ENCODE measurements around the gene CALML4.
"Not testable (repeated sequence)": the region's sequence is repeated elsewhere in the genome, so short reads cannot be mapped to it uniquely, and the experiment has no call there.

CALML4 gene, protein sequence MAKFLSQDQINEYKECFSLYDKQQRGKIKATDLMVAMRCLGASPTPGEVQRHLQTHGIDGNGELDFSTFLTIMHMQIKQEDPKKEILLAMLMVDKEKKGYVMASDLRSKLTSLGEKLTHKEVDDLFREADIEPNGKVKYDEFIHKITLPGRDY

DNA sequence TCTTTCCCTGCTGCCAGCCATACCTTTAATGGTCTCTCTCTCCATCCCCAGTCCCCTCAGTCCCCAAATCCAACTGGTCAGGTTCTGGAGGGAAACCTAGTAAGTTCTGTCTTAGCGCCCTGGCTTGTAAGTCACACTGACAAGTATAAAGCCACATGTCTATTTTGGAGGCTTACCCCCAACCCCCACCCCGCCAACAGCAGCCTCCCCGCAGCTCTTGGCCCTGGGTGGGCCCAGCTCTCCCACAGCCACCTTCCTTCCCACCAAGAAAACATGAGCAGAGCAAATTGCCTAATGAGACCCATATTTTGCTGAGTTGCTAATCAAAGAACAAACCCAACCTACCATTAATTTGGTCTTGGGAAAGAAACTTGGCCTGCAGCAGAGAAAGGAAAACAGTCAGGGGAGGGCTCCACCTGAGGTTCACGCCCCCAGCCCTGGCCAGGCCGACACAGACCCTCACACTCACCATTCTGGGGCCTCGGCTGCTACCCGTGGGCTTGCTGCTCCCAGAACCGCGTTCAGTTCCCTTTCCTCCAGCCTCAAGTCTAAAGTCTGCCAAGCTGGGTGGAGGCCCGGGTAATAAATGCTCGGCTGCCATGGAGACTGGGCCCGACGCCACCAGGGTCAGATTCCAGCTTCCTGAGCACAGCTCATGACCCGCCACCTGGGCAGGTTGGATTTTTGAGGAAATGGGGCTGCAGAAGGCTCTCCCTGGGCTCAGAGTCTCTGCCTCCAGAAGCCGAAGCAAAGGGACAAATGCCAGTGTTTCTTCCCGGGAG is at the start of gene CALML4:
TSS of gene CALML4 (minus strand) at position 557 of the 782 bp plus-strand sequence. CDS start at position 472, 85 bp downstream.
- no peak for DNase-seq (ENCODE audit: low spot score)
- FAIRE-seq = no peak

DNA sequence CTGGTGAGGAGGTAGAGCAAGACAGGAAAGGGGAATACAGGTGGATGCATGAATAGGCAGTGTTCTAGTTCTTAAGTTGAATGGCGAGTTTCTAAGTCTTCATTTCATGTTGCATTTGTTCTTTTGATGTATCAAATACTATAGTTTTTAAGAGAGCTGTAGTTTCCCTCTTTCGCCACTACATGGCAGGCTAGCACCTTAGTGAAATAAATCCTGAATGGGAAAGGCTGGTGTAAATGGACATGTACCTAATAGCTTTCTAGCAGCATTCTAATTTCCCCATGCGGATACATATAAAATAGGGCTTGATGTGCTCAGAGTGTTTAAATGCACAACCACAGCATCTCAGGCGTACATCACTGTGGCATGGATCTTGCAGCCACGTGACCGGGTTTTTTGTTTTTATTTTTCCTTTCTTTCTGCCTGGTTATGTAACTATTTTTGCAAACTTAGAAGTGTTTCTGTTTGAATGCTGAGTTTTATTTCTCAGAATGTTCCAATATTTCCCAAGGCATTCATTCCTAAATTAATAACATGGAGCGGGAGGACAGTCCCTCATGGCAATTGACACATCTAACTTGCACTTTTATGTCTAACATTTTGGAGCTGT is 47.9 kb upstream of the CALML4 start:
- FAIRE-seq (peak; percentile 33), DNase-seq (ENCODE audit: low spot score) (peak; percentile 63)

DNA sequence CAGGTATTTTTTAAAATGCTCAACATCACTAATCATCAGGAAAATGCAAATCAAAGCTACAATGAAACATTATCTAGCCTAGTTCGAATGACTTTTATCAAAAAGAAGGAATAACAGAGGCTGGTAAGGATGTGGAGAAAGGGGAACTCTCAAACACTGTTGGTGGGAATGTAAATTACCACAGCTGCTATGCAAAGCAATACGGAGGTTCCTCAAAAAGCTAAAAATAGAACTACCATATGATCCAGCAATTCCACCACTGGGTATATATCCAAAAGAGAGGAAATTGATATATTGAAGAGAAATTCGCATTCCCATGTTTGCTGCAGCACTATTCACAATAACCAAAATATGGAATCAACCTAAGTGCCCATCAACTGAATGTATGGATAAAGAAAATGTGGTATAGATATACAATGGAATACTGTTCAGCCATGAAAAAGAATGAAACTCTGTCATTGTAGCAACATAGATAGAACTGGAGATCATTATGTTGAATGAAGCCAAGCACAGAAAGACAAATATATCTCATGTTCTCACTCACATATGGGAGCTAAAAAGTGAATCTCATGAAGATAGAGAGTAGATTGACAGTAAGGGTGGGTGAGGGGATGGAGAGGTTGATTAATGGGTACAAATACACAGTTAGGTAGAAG is 44.1 kb upstream of the CALML4 start:
- FAIRE-seq (no peak), DNase-seq (ENCODE audit: low spot score) (no peak)

DNA sequence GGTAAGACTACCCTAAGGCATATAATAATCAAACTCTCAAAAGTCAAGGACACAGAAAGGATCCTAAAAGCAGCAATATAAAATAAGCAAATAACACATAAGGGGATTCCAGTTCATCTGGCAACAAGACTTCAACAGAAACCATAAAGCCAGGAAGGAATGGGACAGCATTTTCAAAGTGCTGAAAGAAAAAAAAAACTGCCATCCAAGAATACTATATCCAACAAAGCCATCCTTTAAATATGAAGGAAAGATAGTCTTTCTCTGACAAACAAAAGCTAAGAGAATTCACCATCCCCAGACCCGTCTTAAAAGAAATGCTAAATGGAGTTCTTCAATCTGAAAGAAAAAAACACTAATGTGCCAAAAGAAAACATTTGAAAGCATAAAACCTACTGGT is 39.1 kb upstream of the CALML4 start:
- FAIRE-seq (no peak), DNase-seq (ENCODE audit: low spot score) (no peak)

DNA sequence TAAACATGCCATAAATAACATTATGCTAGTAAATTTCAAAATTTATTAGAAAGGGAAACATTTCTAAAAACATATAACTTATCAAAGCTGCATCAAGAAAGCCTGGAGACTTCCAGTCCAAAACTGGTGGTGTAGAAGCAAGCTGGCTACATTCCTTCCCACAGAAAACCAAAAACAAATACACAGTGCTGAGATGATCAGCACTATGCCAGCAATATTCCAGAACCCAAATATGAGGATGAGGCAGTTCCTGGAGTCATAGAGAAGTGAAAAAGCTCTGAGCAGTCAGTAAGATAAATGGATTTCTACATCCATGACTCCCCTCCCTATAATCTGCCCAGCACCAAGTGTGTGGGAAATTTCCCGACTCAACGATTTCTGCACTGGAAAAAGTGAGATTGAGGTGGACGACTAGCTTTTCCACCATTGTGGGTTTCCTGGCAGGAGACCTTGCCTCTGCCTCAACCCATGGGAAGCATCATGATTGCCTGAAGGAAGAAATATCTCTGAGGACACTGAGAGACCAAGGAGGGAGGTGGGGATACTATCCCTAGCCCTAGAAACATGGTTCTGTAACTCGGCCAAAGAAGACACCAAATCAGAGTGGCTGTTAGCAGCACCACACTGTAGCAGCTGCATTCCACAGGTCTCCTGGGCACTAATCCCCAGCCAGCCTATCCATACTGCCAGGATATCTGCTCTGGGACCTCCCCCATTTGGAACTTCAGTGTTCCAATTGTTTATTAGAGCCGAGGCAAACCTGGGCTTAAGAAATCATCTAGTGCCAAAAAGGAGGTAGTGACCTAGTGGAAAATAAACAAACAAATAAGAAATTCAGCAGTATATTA is 36.2 kb upstream of the CALML4 start:
- DNase-seq (ENCODE audit: low spot score) (no peak), FAIRE-seq (no peak)

DNA sequence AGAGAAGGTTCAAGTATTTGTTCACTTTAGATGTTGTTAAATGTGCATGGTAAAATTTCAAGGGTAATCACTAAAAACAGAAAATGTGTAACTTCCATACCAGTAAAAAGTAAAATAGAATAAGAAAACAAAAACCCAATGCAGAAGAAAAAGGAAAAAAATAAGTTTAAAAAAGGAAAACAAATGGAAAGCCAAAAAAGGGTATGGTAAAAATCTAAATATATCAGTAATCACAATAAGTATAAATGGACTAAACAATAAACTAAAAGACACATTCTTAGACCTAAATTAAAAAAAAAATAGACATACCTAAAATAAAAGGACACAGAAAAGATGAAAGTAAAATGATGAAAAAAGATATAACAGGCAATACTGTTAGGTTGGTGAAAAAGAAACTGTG is 33.9 kb upstream of the CALML4 start:
- FAIRE-seq = no peak
- no peak for DNase-seq (ENCODE audit: low spot score)

DNA sequence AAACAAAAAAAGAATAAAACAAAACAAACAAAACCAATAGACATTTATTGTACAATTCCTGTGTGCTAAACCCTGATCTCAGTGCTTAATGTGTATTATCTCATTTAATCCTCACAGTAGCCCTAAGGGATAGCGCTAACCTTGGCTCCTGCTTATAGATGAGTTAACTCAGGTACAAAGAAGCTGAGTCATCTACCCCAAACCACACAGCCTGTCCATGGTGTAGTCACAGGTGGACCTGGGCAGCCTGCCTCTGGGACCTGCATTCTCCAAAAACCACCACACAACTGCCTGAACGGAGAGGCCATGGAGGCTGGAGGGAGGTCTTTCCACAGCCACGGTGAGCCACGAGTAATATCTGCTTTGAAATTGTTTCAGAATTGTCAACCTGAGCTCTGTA is 29.9 kb upstream of the CALML4 start:
- DNase-seq (ENCODE audit: low spot score) = no peak
- no peak for FAIRE-seq

DNA sequence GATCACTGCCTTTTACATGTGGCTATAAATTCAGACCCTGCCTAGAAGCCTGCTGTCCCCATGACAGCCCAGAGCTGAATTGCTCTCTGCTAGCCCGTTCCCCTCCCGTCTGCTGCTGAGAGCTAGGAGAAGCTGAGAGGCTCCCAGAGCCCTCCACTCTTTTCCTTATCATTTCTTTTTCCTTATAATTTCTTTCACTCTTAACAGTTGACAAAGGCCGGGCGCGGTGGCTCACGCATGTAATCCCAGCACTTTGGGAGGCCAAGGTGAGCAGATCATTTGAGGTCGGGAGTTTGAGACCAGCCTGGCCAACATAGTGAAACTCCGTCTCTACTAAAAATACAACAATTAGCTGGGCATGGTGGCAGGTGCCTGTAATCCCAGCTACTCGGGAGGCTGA is 29.4 kb upstream of the CALML4 start:
- DNase-seq (ENCODE audit: low spot score); FAIRE-seq: not testable (repeated sequence)

DNA sequence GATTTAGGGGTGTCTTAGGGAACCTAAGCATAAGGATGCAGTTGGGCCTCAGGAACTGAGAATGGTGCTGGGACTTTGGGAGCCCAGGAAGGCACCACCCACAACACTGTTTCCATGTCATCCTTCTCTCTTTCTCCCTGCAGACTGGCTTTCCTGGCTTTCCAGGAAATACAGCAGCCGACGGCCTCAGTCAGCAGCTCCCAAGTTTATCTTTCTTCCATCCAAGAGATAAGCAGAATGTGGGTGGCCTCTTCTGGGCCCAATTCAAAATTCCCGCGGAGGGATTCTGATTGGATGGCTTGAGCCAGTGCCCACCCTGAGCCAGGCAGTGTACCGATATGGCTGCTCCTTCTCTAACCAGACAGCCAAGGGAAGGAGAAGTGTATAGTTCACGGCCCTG is 28.9 kb upstream of the CALML4 start:
- FAIRE-seq (no peak), DNase-seq (ENCODE audit: low spot score) (no peak)

DNA sequence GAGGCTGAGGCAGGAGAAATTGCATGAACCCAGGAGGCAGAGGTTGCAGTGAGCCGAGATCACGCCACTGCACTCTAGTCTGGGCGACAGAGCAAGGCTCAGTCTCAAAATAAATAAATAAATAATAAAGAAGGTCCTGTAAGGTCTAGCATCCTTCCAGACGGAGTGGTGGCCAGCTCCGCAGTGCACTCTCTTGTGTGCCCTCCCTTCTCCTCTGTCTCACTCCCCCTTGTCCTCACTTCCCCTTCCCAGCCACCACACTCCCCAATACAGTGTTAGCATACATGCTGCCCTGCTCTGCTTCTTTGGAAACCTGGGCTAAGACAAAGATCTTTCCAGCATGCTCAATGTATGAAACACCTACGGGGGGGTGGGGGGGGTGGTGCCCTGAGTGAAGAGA is 27.8 kb upstream of the CALML4 start:
- DNase-seq (ENCODE audit: low spot score) (no peak), FAIRE-seq (no peak)

DNA sequence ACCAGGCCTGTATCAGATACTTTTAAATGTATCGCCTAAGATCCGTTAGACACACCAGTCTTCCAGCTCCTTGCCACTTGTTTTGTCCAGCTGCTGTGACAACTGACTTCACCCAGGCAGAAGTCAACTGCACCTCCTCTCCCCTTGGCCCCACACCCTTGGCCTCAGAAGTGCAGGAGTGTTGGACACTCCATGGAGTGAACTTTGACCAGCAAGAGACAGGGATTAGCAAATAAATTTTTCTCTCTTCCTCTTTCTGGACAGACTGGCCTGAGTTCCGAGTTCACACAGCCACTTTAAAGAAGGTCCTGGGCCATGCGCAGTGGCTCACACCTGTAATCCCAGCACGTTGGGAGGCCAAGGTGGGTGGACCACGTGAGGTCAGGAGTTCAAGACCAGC is 27.3 kb upstream of the CALML4 start:
- no peak for FAIRE-seq
- no peak for DNase-seq (ENCODE audit: low spot score)

DNA sequence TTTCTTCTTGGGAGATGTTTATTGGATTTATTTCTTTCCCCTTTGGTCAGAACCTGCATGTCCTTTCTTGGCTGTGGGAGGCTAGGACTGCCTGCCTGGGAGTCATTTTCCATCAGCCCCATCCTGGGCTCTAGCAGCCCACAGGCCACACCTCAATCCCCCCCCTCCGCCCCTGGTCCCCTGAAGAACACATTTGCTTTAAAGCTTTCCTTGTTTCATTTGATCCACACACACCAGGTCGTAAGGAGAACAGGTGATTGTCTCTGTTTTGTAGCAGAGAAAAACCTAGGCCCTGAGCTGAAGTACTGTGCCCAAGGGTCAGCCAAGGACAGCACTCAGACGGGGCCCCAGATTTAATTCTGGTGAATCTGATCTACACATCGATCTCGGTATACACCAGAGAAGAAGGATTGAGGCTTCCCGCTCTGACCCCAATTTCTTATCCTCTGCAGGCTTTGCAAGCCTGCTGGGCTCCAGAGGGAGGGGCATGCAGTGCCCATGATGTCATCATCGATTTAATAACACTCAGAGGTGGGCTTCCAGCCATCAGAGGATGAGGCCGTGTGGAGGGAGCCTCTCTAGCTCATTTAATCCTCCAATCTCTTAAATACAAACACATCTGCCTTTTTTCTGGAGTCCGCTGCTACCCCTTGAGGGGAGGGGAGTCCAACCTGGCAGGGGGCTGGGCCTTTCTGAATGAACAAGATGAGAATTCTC is 26.1 kb upstream of the CALML4 start:
- FAIRE-seq = no peak
- no peak for DNase-seq (ENCODE audit: low spot score)

DNA sequence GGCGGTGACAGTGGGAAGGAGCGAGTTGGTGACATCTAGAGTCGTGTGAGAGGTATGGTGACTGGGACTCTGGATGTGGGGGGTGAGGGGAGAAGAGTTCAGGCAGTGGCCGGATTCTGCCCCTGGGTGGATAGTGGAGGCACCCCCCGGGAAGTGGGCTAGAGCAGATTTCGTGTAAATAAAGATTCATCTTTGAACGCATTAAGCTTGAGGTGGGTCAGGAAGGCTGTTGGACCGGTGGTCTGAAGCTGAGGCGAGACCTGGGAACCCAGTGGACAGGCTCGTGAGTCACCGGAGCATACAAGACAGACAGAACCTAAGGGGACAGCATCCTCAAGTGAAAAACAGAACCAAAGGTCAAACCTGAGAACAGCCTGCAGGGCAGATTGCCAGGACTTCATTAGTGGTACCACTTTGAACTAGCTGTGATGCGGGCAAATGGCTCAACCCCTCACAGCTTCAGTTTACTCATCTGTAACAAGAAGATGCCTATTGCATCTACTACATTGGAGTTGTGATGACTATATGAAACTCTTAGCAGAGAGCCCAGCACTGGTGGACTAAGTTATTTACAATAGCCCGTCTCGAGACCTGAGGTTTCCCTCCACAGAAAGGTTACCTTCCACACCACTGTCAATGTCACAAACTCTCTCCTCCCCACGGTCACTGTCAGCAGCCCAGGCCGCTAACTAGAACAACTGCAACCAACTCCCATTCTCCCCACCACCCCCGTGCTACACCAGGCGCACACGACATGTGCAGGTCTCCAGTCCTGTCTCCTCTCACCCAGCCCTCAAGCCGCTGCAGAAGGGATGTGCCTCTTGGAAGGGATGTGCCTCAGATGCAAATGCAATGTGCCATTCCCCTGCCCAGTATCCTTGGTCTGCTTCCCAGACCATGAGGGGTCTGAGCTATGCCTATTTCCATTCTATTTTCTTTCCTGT is 25.3 kb upstream of the CALML4 start:
- no peak for FAIRE-seq

DNA sequence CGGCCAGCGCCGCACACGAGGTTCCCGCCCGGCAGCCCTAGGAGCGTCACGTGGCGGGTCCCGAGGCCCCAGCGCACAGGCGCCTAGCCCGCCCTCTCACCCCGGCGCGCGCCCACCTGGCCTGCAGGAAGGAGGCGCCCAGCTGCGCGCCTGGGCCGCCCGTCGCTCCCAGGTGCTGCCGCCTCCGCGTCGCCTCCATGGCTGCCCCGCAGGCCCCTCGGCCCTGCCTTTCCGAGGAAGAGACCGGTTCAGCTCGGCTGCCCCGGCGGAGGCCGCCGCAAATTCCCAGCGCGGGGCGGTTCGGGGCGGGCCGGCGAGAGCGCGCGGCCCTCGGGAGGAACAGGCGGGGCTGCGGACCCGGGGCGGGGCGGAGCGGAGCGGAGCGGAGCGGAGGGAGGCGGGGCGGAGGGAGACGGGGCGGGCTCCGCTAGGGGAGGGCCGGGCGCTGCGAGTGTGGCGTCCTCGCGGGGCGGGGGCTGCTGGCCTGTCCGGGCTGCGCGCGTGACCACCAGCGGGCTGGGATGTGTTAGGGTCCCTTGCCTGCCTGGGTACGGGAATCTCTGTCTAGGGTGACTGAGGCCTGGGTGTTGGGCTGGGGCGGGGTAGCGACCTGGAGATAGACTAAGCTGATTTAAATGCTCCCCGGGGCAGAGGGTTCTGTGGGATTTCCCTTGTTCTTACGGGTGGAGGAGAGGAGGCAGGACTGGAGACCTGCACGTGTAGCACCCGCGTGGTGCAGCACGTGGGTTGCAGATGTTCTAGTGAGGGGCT is 24.4 kb upstream of the CALML4 start, which contains the start of gene CLN6:
TSS of gene CLN6 (minus strand) at position 343 of the 771 bp plus-strand sequence. CDS start at position 199, 144 bp downstream.
- no peak for FAIRE-seq
- peak; percentile 52 for DNase-seq (ENCODE audit: low spot score)

More for the DNA sequence above, 25.3 kb upstream of the CALML4 start:
- no peak for DNase-seq (ENCODE audit: low spot score)

DNA sequence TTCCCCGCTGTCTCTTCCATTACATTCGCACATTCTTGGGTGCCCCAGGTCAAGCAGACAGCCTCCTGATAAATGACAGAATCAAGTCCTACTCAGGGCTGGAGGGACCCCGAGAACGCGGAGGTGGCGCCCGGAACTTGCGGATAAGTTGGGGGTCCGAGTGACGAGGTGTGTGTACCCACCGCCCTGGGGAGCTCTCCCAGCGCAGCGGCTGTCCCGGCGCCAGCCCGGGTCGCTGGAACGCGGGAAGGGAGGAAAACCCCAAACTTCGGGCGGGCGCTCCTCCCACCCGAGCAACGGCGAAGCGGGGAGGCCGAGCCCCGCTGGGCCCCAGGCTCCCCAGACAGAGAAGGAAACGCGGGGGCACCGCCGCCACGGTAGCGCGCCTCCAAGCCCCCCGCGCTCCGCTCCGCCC is 23.8 kb upstream of the CALML4 start:
- FAIRE-seq = no peak
- DNase-seq (ENCODE audit: low spot score) = no peak

DNA sequence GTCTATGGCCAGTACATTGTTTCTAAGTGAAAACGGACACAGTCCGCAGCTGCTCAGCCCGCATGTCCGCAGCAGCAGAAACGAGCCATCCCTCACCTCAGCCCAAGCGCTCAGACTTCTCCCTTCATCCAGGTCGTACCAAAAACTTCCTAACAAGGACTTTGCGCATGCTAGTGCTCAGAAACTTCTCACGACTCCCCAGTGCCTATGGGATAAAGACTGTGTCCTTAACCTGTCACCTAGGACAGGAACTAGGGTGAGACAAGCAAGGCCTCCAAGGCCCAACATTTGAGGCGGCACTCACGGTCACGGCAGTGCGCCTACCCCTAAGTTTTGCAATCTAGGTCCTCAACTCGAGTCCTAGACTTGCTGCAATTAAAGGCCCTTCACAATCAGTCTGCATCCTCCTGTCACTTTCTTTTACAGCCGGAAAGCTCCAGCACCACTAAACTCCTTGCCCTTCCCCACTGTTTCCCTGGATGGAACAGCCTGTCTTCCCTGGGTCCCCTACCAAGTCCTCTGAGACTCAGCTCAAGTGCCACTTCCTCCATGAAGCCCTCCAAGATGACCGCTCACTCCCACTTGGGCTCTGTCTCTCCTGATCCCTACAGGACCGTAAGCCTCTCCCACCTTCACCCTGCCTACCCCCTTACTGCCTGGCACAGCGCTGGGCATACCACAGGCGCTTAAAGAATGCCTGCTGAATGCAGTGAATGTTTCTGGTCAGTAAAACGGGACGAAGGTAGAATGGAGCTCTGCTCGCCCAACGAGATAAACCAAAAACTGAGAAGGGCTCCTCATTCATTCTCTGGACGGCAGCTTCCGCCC is 23.2 kb upstream of the CALML4 start:
- no peak for DNase-seq (ENCODE audit: low spot score)
- no peak for FAIRE-seq

DNA sequence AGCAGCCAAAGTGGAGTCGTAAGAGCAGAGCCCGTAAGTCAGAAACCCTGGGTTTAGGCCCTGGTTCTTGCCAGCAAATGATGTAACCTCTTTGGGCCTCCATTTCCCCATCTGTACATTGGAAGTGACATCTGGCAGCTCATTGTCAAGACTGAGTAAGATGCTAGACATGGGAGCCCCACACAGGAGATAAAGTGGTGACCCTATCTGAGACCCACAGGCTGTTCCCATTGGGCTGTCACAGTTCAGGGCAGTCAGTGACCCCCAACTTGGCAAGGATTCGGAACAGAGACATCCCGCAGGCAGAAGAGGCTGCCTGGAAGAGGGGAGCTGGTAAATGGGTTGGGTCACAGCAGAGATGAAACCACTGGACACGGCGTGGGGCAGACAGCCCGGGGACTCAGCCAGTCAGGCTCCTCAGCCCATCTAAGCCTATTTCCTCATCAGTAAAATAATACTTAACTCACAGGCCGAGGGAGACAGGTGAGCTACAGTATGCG is 22.6 kb upstream of the CALML4 start:
- DNase-seq (ENCODE audit: low spot score) (no peak), FAIRE-seq (no peak)
